Fibroblast of lung (primary cell): ENCODE results near the gene CCM2. TPM values are rescaled to one million over a fixed set of nuclear protein-coding genes. Genes with fewer than 3 reads are reported as not detected.
A peak's percentile ranks its signal among the peaks of the same experiment; 100 is the strongest.

Source experiments
- DNase-seq, 2 donors: peaks; one replicate each; pipeline versions ENCODE4 v3.0.0 to v3.0.0-alpha.2; 2010; ENCODE audit warnings: low read depth in 2 of 2
- H2AFZ ChIP-seq: 2 replicates; pipeline ENCODE4 v1.5.1; 2012; ENCODE audit warnings: low read length, control low read depth, inconsistent platforms
- H3K27ac ChIP-seq: 2 replicates; pipeline ENCODE4 v1.5.1; 2011; ENCODE audit warnings: low read length, control low read depth; ENCODE audit not compliant: insufficient read depth
- H3K27me3 ChIP-seq: 2 replicates; pipeline ENCODE4 v1.5.1; 2011; ENCODE audit warnings: mild to moderate bottlenecking, low read length; ENCODE audit not compliant: control insufficient read depth, insufficient read depth
- H3K36me3 ChIP-seq: 2 replicates; pipeline ENCODE4 v1.5.1; 2011; ENCODE audit warnings: low read length; ENCODE audit not compliant: control insufficient read depth, insufficient read depth
- H3K4me1 ChIP-seq: 2 replicates; pipeline ENCODE4 v1.5.1; 2011; ENCODE audit warnings: low read length; ENCODE audit not compliant: control insufficient read depth, insufficient read depth; ENCODE audit errors: extremely low read depth
- H3K4me2 ChIP-seq: 2 replicates; pipeline ENCODE4 v1.5.1; 2011; ENCODE audit warnings: low read length, control low read depth; ENCODE audit not compliant: insufficient read depth; ENCODE audit errors: extremely low read depth
- H3K4me3 ChIP-seq, 4 experiments: fragments of 200-600 bp in 1 of 4; sonication (generic) in 1 of 4; replicated peaks in 1 of 4; 2 replicates each; pipeline ENCODE4 v1.5.1; 2011 to 2016; ENCODE audit warnings: low read length in 4 of 4, low read depth in 3 of 4, mild to moderate bottlenecking in 3 of 4, control low read depth in 2 of 4, inconsistent platforms in 1 of 4, mixed read lengths in 1 of 4; ENCODE audit not compliant: insufficient read depth in 1 of 4; ENCODE audit errors: control extremely low read depth in 1 of 4
- H3K79me2 ChIP-seq: 2 replicates; pipeline ENCODE4 v1.5.1; 2012; ENCODE audit warnings: mild to moderate bottlenecking, low read length, inconsistent platforms; ENCODE audit not compliant: control insufficient read depth, insufficient read depth
- H3K9ac ChIP-seq: 2 replicates; pipeline ENCODE4 v1.5.1; 2011; ENCODE audit warnings: mild to moderate bottlenecking, low read length, control low read depth; ENCODE audit not compliant: insufficient read depth
- H3K9me3 ChIP-seq: 2 replicates; pipeline ENCODE4 v1.5.1; 2012; ENCODE audit warnings: low read depth, low read length; ENCODE audit not compliant: control insufficient read depth, insufficient read depth
- H4K20me1 ChIP-seq: 2 replicates; pipeline ENCODE4 v1.5.1; 2011; ENCODE audit warnings: low read length; ENCODE audit not compliant: control insufficient read depth, insufficient read depth; ENCODE audit errors: extremely low read depth
- CTCF ChIP-seq, 2 donors: IDR thresholded peaks in 1 of 2; conservative IDR thresholded peaks in 1 of 2; 1 replicate in 1 of 2; 2 replicates in 1 of 2; pipeline ENCODE4 v1.5.1; 2011 to 2012; ENCODE audit warnings: low read length in 2 of 2, control low read depth in 1 of 2, inconsistent platforms in 1 of 2, low read depth in 1 of 2, mild to moderate bottlenecking in 1 of 2
- EZH2 ChIP-seq: IDR thresholded peaks from 2 replicates; pipeline ENCODE4 v1.5.1; 2012; ENCODE audit warnings: low read length, control low read depth, mild to moderate bottlenecking; ENCODE audit errors: missing control alignments
- polyA minus RNA-seq: library from RNA; depleted of rRNA, polyadenylated mRNA; stranded (reverse); fragments of >200 nt; gene quantifications from 2 replicates; pipeline ENCODE4 v1.2.3, GENCODE V29; 2011; ENCODE audit warnings: low replicate concordance
- polyA plus RNA-seq, 2 donors: library from polyadenylated mRNA; depleted of rRNA in 1 of 2; stranded (reverse) in 1 of 2; unstranded in 1 of 2; fragments of >200 nt; gene quantifications; 2 replicates each; pipeline ENCODE4 v1.2.1, GENCODE V29; 2011 to 2012; ENCODE audit warnings: missing spikeins in 1 of 2
- total RNA-seq: library from RNA; depleted of rRNA; stranded (reverse); fragments of >200 nt; gene quantifications from 2 replicates; pipeline ENCODE4 v1.2.1, GENCODE V29; 2014

CCM2 gene
- total RNA-seq (40.6 and 52.4 TPM in 2 replicates), polyA plus RNA-seq (27.8 and 34.7 TPM in 2 replicates), polyA minus RNA-seq (173 and 190 TPM in 2 replicates)
- polyA plus RNA-seq (2012) = 42.8 and 67.1 TPM in 2 replicates

- TF ChIP-seq EZH2 (no peak), CTCF (conservative IDR thresholded peaks at IDR 0.05 in 1 of 2, IDR thresholded peaks at IDR 0.05 in 1 of 2; ENCODE audit: low read depth in 1 of 2, low read length in 2 of 2) (no peak)
- Histone ChIP-seq H4K20me1 (no peaks in the 10 kb centered on the region), H3K27ac (peak within 1 kb of the TSS; percentile 75), H3K4me1 (peaks cover 4% of the 10 kb centered on the region), H3K36me3 (no peaks in the 10 kb centered on the region), H3K79me2 (peaks cover 43% of the 10 kb centered on the region), H3K4me3 (peak within 1 kb of the TSS; percentile 69 to 97 (median 82)), H3K4me2 (peak within 1 kb of the TSS; percentile 92), H2AFZ (peak within 1 kb of the TSS; percentile 84), H3K27me3 (no peaks in the 10 kb centered on the region), H3K9me3 (no peaks in the 10 kb centered on the region), H3K9ac (peak within 1 kb of the TSS; percentile 63)
- peak; percentile 57 to 72 for DNase-seq
Observed at GRCh38 chr7:45000093-45001032, at the start of gene CCM2. Gene CCM2 (plus strand): TSS chr7:45000201. CDS start chr7:45000334, 133 bp downstream.

- no peak for DNase-seq
- Histone ChIP-seq H3K36me3 (no peaks in the 10 kb centered on the region), H4K20me1 (no peaks in the 10 kb centered on the region), H3K27ac (no peak overlapping the region), H3K4me3 (no peak overlapping the region), H3K4me2 (no peak overlapping the region), H3K9ac (no peak overlapping the region), H3K27me3 (no peaks in the 10 kb centered on the region), H3K4me1 (no peaks in the 10 kb centered on the region), H2AFZ (no peak overlapping the region), H3K79me2 (no peaks in the 10 kb centered on the region), H3K9me3 (no peaks in the 10 kb centered on the region)
- TF ChIP-seq CTCF (conservative IDR thresholded peaks at IDR 0.05 in 1 of 2, IDR thresholded peaks at IDR 0.05 in 1 of 2; ENCODE audit: low read depth in 1 of 2, low read length in 2 of 2) (no peak), EZH2 (no peak)
Observed at GRCh38 chr7:44953156-44953555, 46.8 kb upstream of the CCM2 start.

GRCh38 chr7:44955733-44956132 is 44.3 kb upstream of the CCM2 start:
- no peak for TF ChIP-seq EZH2
- no peak for TF ChIP-seq CTCF (conservative IDR thresholded peaks at IDR 0.05 in 1 of 2, IDR thresholded peaks at IDR 0.05 in 1 of 2; ENCODE audit: low read depth in 1 of 2, low read length in 2 of 2)
- Histone ChIP-seq H2AFZ (no peak overlapping the region), H3K27me3 (peaks cover 2% of the 10 kb centered on the region), H3K4me1 (no peaks in the 10 kb centered on the region), H3K4me3 (no peak overlapping the region), H3K9ac (no peak overlapping the region), H3K36me3 (no peaks in the 10 kb centered on the region), H3K79me2 (no peaks in the 10 kb centered on the region), H3K27ac (no peak overlapping the region), H4K20me1 (no peaks in the 10 kb centered on the region), H3K9me3 (no peaks in the 10 kb centered on the region), H3K4me2 (no peak overlapping the region)
- no peak for DNase-seq
